Testis (tissue), 2 donors: Measurements from ENCODE around the gene RTP3.

Experiments used
- CTCF ChIP-seq, 3 experiments: fragments of 450-650 bp in 2 of 3; fragments of 200-600 bp in 1 of 3; sonication (generic) in 1 of 3; IDR thresholded peaks; one replicate each; pipeline ENCODE4 v1.5.1; 2016 to 2019; ENCODE audit warnings: antibody characterized with exemption in 3 of 3, mild to moderate bottlenecking in 2 of 3, moderate library complexity in 1 of 3
- POLR2A ChIP-seq: fragments of 450-650 bp; IDR thresholded peaks from one replicate; pipeline ENCODE4 v1.6.1; 2017; ENCODE audit warnings: antibody characterized with exemption, mild to moderate bottlenecking, moderate library complexity

GRCh38 chr3:46549989-46550388 lies 52.2 kb downstream of the RTP3 start:
- TF ChIP-seq CTCF (IDR thresholded peaks at IDR 0.05) = no peak
- TF ChIP-seq POLR2A = no peak
